Kidney (tissue), 14 donors: ENCODE results near the gene GLIPR1L2. TPM values are rescaled to one million over a fixed set of nuclear protein-coding genes. Genes with fewer than 3 reads are reported as not detected.
A peak's percentile ranks its signal among the peaks of the same experiment; 100 is the strongest.

Experiments
- DNase-seq, 5 donors: peaks; one replicate each; pipeline ENCODE4 v3.0.0-alpha.2; 2013 to 2020
- FAIRE-seq: peaks from 2 replicates; lab custom pipeline; 2012; peaks lifted over from hg19 to GRCh38; lab: Jason Lieb, UNC
- H3K27ac ChIP-seq, 2 donors: one replicate each; pipeline ENCODE4 v1.7.0; 2013; ENCODE audit warnings: low read depth in 2 of 2, low read length in 2 of 2, inconsistent platforms in 1 of 2
- H3K27me3 ChIP-seq: one replicate; pipeline ENCODE4 v1.7.1; 2013; ENCODE audit warnings: low read length, inconsistent platforms; ENCODE audit not compliant: control insufficient read depth, insufficient read depth
- H3K36me3 ChIP-seq, 3 donors: one replicate each; pipeline versions ENCODE4 v1.7.0 to v1.7.1; 2013; ENCODE audit warnings: low read length in 3 of 3, control low read depth in 1 of 3, inconsistent platforms in 1 of 3; ENCODE audit not compliant: insufficient read depth in 3 of 3, control insufficient read depth in 2 of 3
- H3K4me1 ChIP-seq, 3 donors: one replicate each; pipeline versions ENCODE4 v1.7.0 to v1.7.1; 2013; ENCODE audit warnings: low read length in 3 of 3, inconsistent platforms in 1 of 3, low read depth in 1 of 3; ENCODE audit not compliant: control insufficient read depth in 2 of 3, insufficient read depth in 2 of 3
- H3K4me3 ChIP-seq, 3 donors: one replicate each; pipeline versions ENCODE4 v1.7.0 to v1.8.1; 2013; ENCODE audit warnings: low read length in 3 of 3, control low read depth in 1 of 3, inconsistent platforms in 1 of 3
- H3K9ac ChIP-seq, 3 donors: one replicate each; pipeline versions ENCODE4 v1.7.0 to v1.7.1; 2013; ENCODE audit warnings: low read length in 3 of 3, control low read depth in 1 of 3, inconsistent platforms in 1 of 3
- H3K9me3 ChIP-seq, 3 donors: one replicate each; pipeline versions ENCODE4 v1.7.0 to v1.7.1; 2013; ENCODE audit warnings: low read length in 3 of 3, control low read depth in 1 of 3, inconsistent platforms in 1 of 3; ENCODE audit not compliant: control insufficient read depth in 2 of 3, insufficient read depth in 1 of 3
- CTCF ChIP-seq: IDR thresholded peaks from 3 replicates; pipeline ENCODE4 v1.5.1; 2012; ENCODE audit warnings: mild to moderate bottlenecking, moderate library complexity, borderline replicate concordance; ENCODE audit not compliant: insufficient read depth; ENCODE audit errors: extremely low read depth
- intact Hi-C: fragments of 100-400 bp; cut with DNase I; formaldehyde crosslinking; loops from one replicate; pipeline ENCODE4 v1.11.1; 2022
- polyA plus RNA-seq: library from polyadenylated mRNA; stranded (reverse); fragments of 350-450 nt; fragmentation: Illumina TruSeq; extraction: RNeasy Lipid Tissue Mini Kit (QIAGEN cat#74804); gene quantifications from one replicate; pipeline ENCODE4 v1.2.3, GENCODE V29; 2014; ENCODE audit warnings: low read depth, low replicate concordance; ENCODE audit not compliant: insufficient read depth
- total RNA-seq: library from RNA; stranded (reverse); fragmentation: NEBNext Ultra II Directional; extraction: Animal tissue kit (Norgen Biotek cat#: 25700); gene quantifications from one replicate; pipeline ENCODE4 v1.2.1, GENCODE V29; 2021
- donor health status: control.
- donor health status: control.
- donor health status: control.
- donor health status: control.
- donor health status: control.
- donor health status: DM: yes; HTN: yes; CAD: no.
- donor health status: Normal renal cell carcinoma (clear cell type).

The GLIPR1L2 gene
- total and polyA plus RNA-seq, 2 donors from 2014 or later = 0.65 to 1.1 TPM

GRCh38 chr12:75477137-75477536 lies 86.2 kb downstream of the GLIPR1L2 start:
- FAIRE-seq = no peak
- TF ChIP-seq CTCF = no peak
- intact Hi-C loops = no loop called here

GRCh38 chr12:75478116-75478794 lies 87.4 kb downstream of the GLIPR1L2 start:
- intact Hi-C loops = no loop called here
- no peak for DNase-seq

More at GRCh38 chr12:75477137-75477536, 86.2 kb downstream of the GLIPR1L2 start:
- Histone ChIP-seq H3K4me3 (no peak overlapping the region), H3K36me3 (no peaks in the 10 kb centered on the region), H3K4me1 (no peaks in the 10 kb centered on the region), H3K9ac (no peak overlapping the region), H3K27me3 (no peaks in the 10 kb centered on the region), H3K27ac (no peak overlapping the region), H3K9me3 (no peaks in the 10 kb centered on the region)
- DNase-seq = no peak

GRCh38 chr12:75479963-75480461 lies 89.1 kb downstream of the GLIPR1L2 start:
- H3K9me3 ChIP-seq = no peaks in the 10 kb centered on the region
- H3K27ac ChIP-seq = peak overlapping the region; percentile 33 to 59
- no peak for TF ChIP-seq CTCF
- FAIRE-seq (no peak), DNase-seq (peak in 1 of 5 donors; percentile 19)
- H3K4me1 ChIP-seq = no peaks in the 10 kb centered on the region
- peak overlapping the region in 2 of 3 donors; percentile 15 to 53 for H3K9ac ChIP-seq
- H3K4me3 ChIP-seq = peak overlapping the region; percentile 38 to 71 (median 53)
- intact Hi-C loops = no loop called here
- H3K27me3 ChIP-seq = no peaks in the 10 kb centered on the region
- no peaks in the 10 kb centered on the region for H3K36me3 ChIP-seq

More at GRCh38 chr12:75478116-75478794, 87.4 kb downstream of the GLIPR1L2 start:
- H3K27ac ChIP-seq = no peak overlapping the region
- H3K4me1 ChIP-seq = no peaks in the 10 kb centered on the region
- H3K27me3 ChIP-seq = no peaks in the 10 kb centered on the region
- no peak overlapping the region for H3K9ac ChIP-seq
- no peaks in the 10 kb centered on the region for H3K36me3 ChIP-seq
- TF ChIP-seq CTCF = no peak
- H3K9me3 ChIP-seq = no peaks in the 10 kb centered on the region
- FAIRE-seq = no peak
- H3K4me3 ChIP-seq = no peak overlapping the region
